KMS-11 (cell line): ENCODE data around the gene GRK5.

Experiments used
- H2AFZ ChIP-seq: fragments of 200-600 bp; sonication (generic); 2 replicates; pipeline ENCODE4 v1.6.1; 2016; ENCODE audit warnings: antibody characterized with exemption, mixed run types, low read depth
- H3K27ac ChIP-seq: fragments of 200-600 bp; sonication (generic); 2 replicates; pipeline ENCODE4 v1.6.1; 2016; ENCODE audit warnings: mild to moderate bottlenecking, mixed run types
- H3K27me3 ChIP-seq: fragments of 200-600 bp; sonication (generic); 2 replicates; pipeline ENCODE4 v1.6.1; 2017; ENCODE audit warnings: mild to moderate bottlenecking, low read depth, mixed run types, moderate library complexity; ENCODE audit not compliant: insufficient read depth
- H3K36me3 ChIP-seq: fragments of 200-600 bp; sonication (generic); 2 replicates; pipeline ENCODE4 v1.6.1; 2017; ENCODE audit warnings: mild to moderate bottlenecking, mixed run types; ENCODE audit not compliant: insufficient read depth
- H3K4me1 ChIP-seq: fragments of 200-600 bp; sonication (generic); 2 replicates; pipeline ENCODE4 v1.6.1; 2016; ENCODE audit warnings: mild to moderate bottlenecking, low read depth, mixed run types; ENCODE audit not compliant: poor library complexity, severe bottlenecking
- H3K4me2 ChIP-seq: fragments of 200-600 bp; sonication (generic); 2 replicates; pipeline ENCODE4 v1.7.0; 2016; ENCODE audit warnings: mild to moderate bottlenecking, mixed run types
- H3K4me3 ChIP-seq: fragments of 200-600 bp; sonication (generic); IDR thresholded peaks from 2 replicates; pipeline ENCODE4 v1.6.1; 2017; ENCODE audit warnings: low read depth, low read length, mixed read lengths; ENCODE audit not compliant: insufficient read depth
- H3K79me2 ChIP-seq: fragments of 200-600 bp; sonication (generic); 2 replicates; pipeline ENCODE4 v1.6.1; 2016; ENCODE audit warnings: low read depth, mixed run types; ENCODE audit not compliant: insufficient read depth
- H3K9ac ChIP-seq: fragments of 200-600 bp; sonication (generic); 2 replicates; pipeline ENCODE4 v1.6.1; 2016; ENCODE audit warnings: mild to moderate bottlenecking, mixed run types
- H4K20me1 ChIP-seq: fragments of 200-600 bp; sonication (generic); 2 replicates; pipeline ENCODE4 v1.6.1; 2016; ENCODE audit warnings: mild to moderate bottlenecking, mixed run types; ENCODE audit not compliant: insufficient read depth
- CTCF ChIP-seq: fragments of 200-600 bp; sonication (generic); conservative IDR thresholded peaks from 2 replicates; pipeline ENCODE4 v1.6.1; 2017; ENCODE audit warnings: low read depth, mild to moderate bottlenecking, antibody characterized with exemption, low read length, moderate library complexity, mixed read lengths

The GRK5 gene

GRCh38 chr10:119391440-119392251 is 184.3 kb downstream of the GRK5 start:
- H3K36me3 ChIP-seq = no peaks in the 10 kb centered on the region
- H3K4me2 ChIP-seq = no peak overlapping the region
- H3K4me3 ChIP-seq = no peak overlapping the region
- H3K9ac ChIP-seq = no peak overlapping the region
- no peak overlapping the region for H2AFZ ChIP-seq
- no peaks in the 10 kb centered on the region for H4K20me1 ChIP-seq
- no peaks in the 10 kb centered on the region for H3K79me2 ChIP-seq
- peaks cover 7% of the 10 kb centered on the region for H3K4me1 ChIP-seq
- no peak overlapping the region for H3K27ac ChIP-seq
- no peaks in the 10 kb centered on the region for H3K27me3 ChIP-seq
- no peak for TF ChIP-seq CTCF

- Histone ChIP-seq H3K36me3 (no peaks in the 10 kb centered on the region), H3K4me1 (peaks cover 9% of the 10 kb centered on the region), H3K4me2 (no peak overlapping the region), H3K4me3 (no peak overlapping the region), H4K20me1 (no peaks in the 10 kb centered on the region), H3K27ac (no peak overlapping the region), H2AFZ (no peak overlapping the region), H3K79me2 (no peaks in the 10 kb centered on the region), H3K27me3 (no peaks in the 10 kb centered on the region), H3K9ac (no peak overlapping the region)
- TF ChIP-seq CTCF = no peak
These were observed 185.6 kb downstream of the GRK5 start for GRCh38 chr10:119393019-119393418.

- Histone ChIP-seq H3K4me3 (no peak overlapping the region), H3K4me2 (no peak overlapping the region), H3K9ac (no peak overlapping the region), H3K36me3 (no peaks in the 10 kb centered on the region), H3K4me1 (peaks cover 9% of the 10 kb centered on the region), H3K27ac (no peak overlapping the region), H4K20me1 (no peaks in the 10 kb centered on the region), H3K27me3 (no peaks in the 10 kb centered on the region), H3K79me2 (no peaks in the 10 kb centered on the region), H2AFZ (no peak overlapping the region)
- TF ChIP-seq CTCF = no peak
These were observed 186.1 kb downstream of the GRK5 start for GRCh38 chr10:119393421-119393820.

- no peak overlapping the region for H3K4me3 ChIP-seq
- no peaks in the 10 kb centered on the region for H4K20me1 ChIP-seq
- H3K27ac ChIP-seq = no peak overlapping the region
- H3K36me3 ChIP-seq = no peaks in the 10 kb centered on the region
- H3K79me2 ChIP-seq = no peaks in the 10 kb centered on the region
- H2AFZ ChIP-seq = no peak overlapping the region
- no peaks in the 10 kb centered on the region for H3K27me3 ChIP-seq
- peaks cover 9% of the 10 kb centered on the region for H3K4me1 ChIP-seq
- no peak overlapping the region for H3K4me2 ChIP-seq
- TF ChIP-seq CTCF = no peak
- H3K9ac ChIP-seq = no peak overlapping the region
These were observed 186.5 kb downstream of the GRK5 start for GRCh38 chr10:119393845-119394244.
